ENCODE data around the gene SUMO3. TPM values are rescaled to one million over a fixed set of nuclear protein-coding genes. Genes with fewer than 3 reads are reported as not detected.

The SUMO3 gene
- polyA plus RNA-seq, 1 of the 3 experiments (the other 2 are of a cell fraction): 125 TPM

DNA sequence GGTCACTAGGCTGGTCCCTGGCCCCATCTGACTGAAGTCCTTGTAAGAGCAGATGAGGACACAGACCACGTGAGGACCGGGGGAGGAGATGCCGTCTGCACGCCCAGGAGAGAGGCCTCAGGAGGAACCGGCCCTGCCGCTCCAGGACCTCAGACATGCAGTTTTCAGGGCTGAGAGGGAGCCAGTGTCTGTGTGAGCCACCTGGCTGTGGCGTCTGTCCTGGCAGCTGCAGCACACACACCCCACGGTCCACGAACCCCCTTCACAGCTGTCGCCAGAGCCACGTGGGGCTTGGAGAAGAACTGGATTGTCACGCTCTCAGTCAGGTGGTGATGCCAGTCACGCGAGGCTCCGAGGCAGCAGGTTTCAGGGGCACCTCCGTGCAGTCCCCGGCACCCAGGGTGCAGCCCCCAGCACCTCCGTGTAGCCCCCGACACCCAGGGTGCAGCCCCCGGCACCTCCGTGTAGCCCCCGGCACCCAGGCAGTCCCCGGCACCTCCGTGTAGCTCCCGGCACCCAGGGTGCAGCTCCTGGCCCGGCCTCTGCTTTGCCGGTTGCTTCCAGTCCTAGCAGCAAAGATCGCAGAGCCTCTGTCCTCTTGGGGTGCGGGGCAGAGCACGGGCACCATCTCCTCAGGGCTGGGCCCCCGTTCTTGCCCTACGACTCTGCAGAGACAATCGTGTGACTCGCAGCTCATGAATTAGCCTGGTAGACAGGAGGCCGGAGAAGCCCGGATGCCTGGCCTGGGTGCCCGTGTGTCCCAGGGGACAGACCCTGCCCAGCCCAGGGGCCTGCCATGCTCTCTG is 19.0 kb upstream of the SUMO3 start:
- CTCF ChIA-PET: interaction anchor here (0.6 kb wide), 1 partner anchor 1326 kb away, joined by 3 read pairs; no protein-coding TSS in a partner anchor
- POLR2A ChIA-PET: no interaction called here
- no peaks in the 10 kb centered on the region for H3K9me2 ChIP-seq

DNA sequence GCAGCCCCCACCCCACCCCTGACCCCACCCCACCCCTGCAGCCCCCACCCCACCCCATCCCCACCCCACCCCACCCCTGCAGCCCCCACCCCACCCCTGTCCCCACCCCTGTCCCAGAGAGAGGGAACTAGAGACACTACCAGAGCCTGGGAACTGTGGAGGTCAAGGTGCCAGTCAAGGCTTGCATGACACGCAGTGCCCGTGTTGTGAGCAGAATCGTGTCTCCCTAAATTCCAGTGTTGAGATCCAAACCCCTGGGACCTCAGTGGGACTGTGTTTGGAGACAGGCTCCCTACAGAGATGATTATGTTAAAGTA is 18.4 kb upstream of the SUMO3 start:
- Histone ChIP-seq H3K9ac (no peak overlapping the region), H3K27ac (ENCODE audit: low read depth in 2 of 2, low read length in 1 of 2) (no peak overlapping the region), H3K36me3 (replicated peaks in 1 of 2; ENCODE audit: control insufficient read depth in 1 of 2, insufficient read depth in 2 of 2, low read length in 1 of 2) (no peaks in the 10 kb centered on the region), H3K4me2 (no peak overlapping the region), H3K27me3 (ENCODE audit: insufficient read depth) (no peaks in the 10 kb centered on the region), H3K9me3 (no peaks in the 10 kb centered on the region), H4K20me1 (ENCODE audit: insufficient read depth) (no peaks in the 10 kb centered on the region), H3K9me2 (no peaks in the 10 kb centered on the region), H3K4me1 (ENCODE audit: control insufficient read depth in 1 of 2, insufficient read depth in 2 of 2, low read depth in 1 of 2, low read length in 1 of 2) (no peaks in the 10 kb centered on the region; a peak in 1 of 4 replicates), H3K79me2 (ENCODE audit: insufficient read depth) (no peaks in the 10 kb centered on the region), H3K4me3 (ENCODE audit: low read depth in 2 of 2, low read length in 1 of 2) (no peak overlapping the region), H2AFZ (ENCODE audit: low read depth) (no peak overlapping the region), H3F3A (replicated peaks; ENCODE audit: insufficient read depth) (no peaks in the 10 kb centered on the region)
- whole genome bisulfite sequencing (ENCODE audit: low lambda C conversion rate): 33% methylated on average over 3 of the region's 3 CpGs
- CTCF ChIA-PET: no interaction called here
- DNase-seq: no peak
- TF ChIP-seq FOXM1 (IDR thresholded peaks at IDR 0.05; ENCODE audit: low read depth): no peak
- TF ChIP-seq RCOR1 (IDR thresholded peaks at IDR 0.05; ENCODE audit: low read length): no peak
- TF ChIP-seq, protein P1, sequence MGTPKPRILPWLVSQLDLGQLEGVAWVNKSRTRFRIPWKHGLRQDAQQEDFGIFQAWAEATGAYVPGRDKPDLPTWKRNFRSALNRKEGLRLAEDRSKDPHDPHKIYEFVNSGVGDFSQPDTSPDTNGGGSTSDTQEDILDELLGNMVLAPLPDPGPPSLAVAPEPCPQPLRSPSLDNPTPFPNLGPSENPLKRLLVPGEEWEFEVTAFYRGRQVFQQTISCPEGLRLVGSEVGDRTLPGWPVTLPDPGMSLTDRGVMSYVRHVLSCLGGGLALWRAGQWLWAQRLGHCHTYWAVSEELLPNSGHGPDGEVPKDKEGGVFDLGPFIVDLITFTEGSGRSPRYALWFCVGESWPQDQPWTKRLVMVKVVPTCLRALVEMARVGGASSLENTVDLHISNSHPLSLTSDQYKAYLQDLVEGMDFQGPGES (IDR thresholded peaks at IDR 0.05; ENCODE audit: low read depth, low read length): no peak
- TF ChIP-seq CHD2 (IDR thresholded peaks at IDR 0.05; ENCODE audit: low read length, partially characterized antibody): no peak
- no peak for TF ChIP-seq FOXJ3 (CRISPR knock-in tag; IDR thresholded peaks at IDR 0.05)
- POLR2A ChIA-PET: no interaction called here

More for the DNA sequence above, 19.0 kb upstream of the SUMO3 start:
- 76% methylated on average over 8 of the region's 37 CpGs for WGBS (ENCODE audit: low lambda C conversion rate)
- no peaks in the 10 kb centered on the region for H3K9me3 ChIP-seq
- DNase-seq: no peak
- H3F3A ChIP-seq (replicated peaks; ENCODE audit: insufficient read depth): no peaks in the 10 kb centered on the region
- no peak overlapping the region for H3K4me3 ChIP-seq (ENCODE audit: low read depth in 2 of 2, low read length in 1 of 2)
- no peaks in the 10 kb centered on the region for H3K27me3 ChIP-seq (ENCODE audit: insufficient read depth)
- H2AFZ ChIP-seq (ENCODE audit: low read depth): no peak overlapping the region
- no peak overlapping the region for H3K4me2 ChIP-seq
- no peaks in the 10 kb centered on the region for H4K20me1 ChIP-seq (ENCODE audit: insufficient read depth)
- H3K27ac ChIP-seq (ENCODE audit: low read depth in 2 of 2, low read length in 1 of 2): no peak overlapping the region
- H3K9ac ChIP-seq: no peak overlapping the region
- no peaks in the 10 kb centered on the region; a peak in 1 of 4 replicates for H3K4me1 ChIP-seq (ENCODE audit: control insufficient read depth in 1 of 2, insufficient read depth in 2 of 2, low read depth in 1 of 2, low read length in 1 of 2)
- no peaks in the 10 kb centered on the region for H3K36me3 ChIP-seq (replicated peaks in 1 of 2; ENCODE audit: control insufficient read depth in 1 of 2, insufficient read depth in 2 of 2, low read length in 1 of 2)
- no peaks in the 10 kb centered on the region for H3K79me2 ChIP-seq (ENCODE audit: insufficient read depth)
- TF ChIP-seq, protein P2, sequence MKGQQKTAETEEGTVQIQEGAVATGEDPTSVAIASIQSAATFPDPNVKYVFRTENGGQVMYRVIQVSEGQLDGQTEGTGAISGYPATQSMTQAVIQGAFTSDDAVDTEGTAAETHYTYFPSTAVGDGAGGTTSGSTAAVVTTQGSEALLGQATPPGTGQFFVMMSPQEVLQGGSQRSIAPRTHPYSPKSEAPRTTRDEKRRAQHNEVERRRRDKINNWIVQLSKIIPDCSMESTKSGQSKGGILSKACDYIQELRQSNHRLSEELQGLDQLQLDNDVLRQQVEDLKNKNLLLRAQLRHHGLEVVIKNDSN (IDR thresholded peaks at IDR 0.05; ENCODE audit: borderline replicate concordance, low read depth): no peak
- TF ChIP-seq FOXM1 (IDR thresholded peaks at IDR 0.05; ENCODE audit: low read depth) (no peak), EP300 (IDR thresholded peaks at IDR 0.05; ENCODE audit: borderline replicate concordance in 1 of 2, low read depth in 1 of 2, low read length in 1 of 2) (no peak)

- CTCF ChIA-PET: no interaction called here
Observed at GRCh38 chr21:44835647-44835973, 17.7 kb upstream of the SUMO3 start.

More at GRCh38 chr21:44835647-44835973, 17.7 kb upstream of the SUMO3 start:
- H3K27ac ChIP-seq (ENCODE audit: low read depth in 2 of 2, low read length in 1 of 2): no peak overlapping the region
- no peaks in the 10 kb centered on the region; a peak in 1 of 4 replicates for H3K4me1 ChIP-seq (ENCODE audit: control insufficient read depth in 1 of 2, insufficient read depth in 2 of 2, low read depth in 1 of 2, low read length in 1 of 2)
- no peaks in the 10 kb centered on the region for H3K9me3 ChIP-seq
- no peak overlapping the region for H3K4me2 ChIP-seq
- DNase-seq: no peak
- no peaks in the 10 kb centered on the region for H3K9me2 ChIP-seq
- H3K36me3 ChIP-seq (replicated peaks in 1 of 2; ENCODE audit: control insufficient read depth in 1 of 2, insufficient read depth in 2 of 2, low read length in 1 of 2): no peaks in the 10 kb centered on the region
- H3K27me3 ChIP-seq (ENCODE audit: insufficient read depth): no peaks in the 10 kb centered on the region
- POLR2A ChIA-PET: no interaction called here
- no peak overlapping the region for H3K4me3 ChIP-seq (ENCODE audit: low read depth in 2 of 2, low read length in 1 of 2)
- WGBS (ENCODE audit: low lambda C conversion rate): 92% methylated on average over 2 of the region's 8 CpGs
- H4K20me1 ChIP-seq (ENCODE audit: insufficient read depth): no peaks in the 10 kb centered on the region
- H3K9ac ChIP-seq: no peak overlapping the region
- H3F3A ChIP-seq (replicated peaks; ENCODE audit: insufficient read depth): no peaks in the 10 kb centered on the region
- no peak for TF ChIP-seq TAF1 (IDR thresholded peaks at IDR 0.05; ENCODE audit: borderline replicate concordance, low read depth, low read length)
- TF ChIP-seq, protein P3, sequence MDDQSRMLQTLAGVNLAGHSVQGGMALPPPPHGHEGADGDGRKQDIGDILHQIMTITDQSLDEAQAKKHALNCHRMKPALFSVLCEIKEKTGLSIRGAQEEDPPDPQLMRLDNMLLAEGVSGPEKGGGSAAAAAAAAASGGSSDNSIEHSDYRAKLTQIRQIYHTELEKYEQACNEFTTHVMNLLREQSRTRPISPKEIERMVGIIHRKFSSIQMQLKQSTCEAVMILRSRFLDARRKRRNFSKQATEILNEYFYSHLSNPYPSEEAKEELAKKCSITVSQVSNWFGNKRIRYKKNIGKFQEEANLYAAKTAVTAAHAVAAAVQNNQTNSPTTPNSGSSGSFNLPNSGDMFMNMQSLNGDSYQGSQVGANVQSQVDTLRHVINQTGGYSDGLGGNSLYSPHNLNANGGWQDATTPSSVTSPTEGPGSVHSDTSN (IDR thresholded peaks at IDR 0.05): no peak
- no peak for TF ChIP-seq RAD21 (IDR thresholded peaks at IDR 0.05; ENCODE audit: low read length)
- TF ChIP-seq, protein P2 (IDR thresholded peaks at IDR 0.05; ENCODE audit: borderline replicate concordance, low read depth): no peak
- no peak for TF ChIP-seq SIN3A (IDR thresholded peaks at IDR 0.05; ENCODE audit: borderline replicate concordance, low read depth, low read length)
- TF ChIP-seq RCOR1 (IDR thresholded peaks at IDR 0.05; ENCODE audit: low read length): no peak
- TF ChIP-seq NFIC (IDR thresholded peaks at IDR 0.05; ENCODE audit: borderline replicate concordance): no peak
- no peak for TF ChIP-seq SMC3 (IDR thresholded peaks at IDR 0.05; ENCODE audit: low read depth, low read length)
- TF ChIP-seq, protein P4, sequence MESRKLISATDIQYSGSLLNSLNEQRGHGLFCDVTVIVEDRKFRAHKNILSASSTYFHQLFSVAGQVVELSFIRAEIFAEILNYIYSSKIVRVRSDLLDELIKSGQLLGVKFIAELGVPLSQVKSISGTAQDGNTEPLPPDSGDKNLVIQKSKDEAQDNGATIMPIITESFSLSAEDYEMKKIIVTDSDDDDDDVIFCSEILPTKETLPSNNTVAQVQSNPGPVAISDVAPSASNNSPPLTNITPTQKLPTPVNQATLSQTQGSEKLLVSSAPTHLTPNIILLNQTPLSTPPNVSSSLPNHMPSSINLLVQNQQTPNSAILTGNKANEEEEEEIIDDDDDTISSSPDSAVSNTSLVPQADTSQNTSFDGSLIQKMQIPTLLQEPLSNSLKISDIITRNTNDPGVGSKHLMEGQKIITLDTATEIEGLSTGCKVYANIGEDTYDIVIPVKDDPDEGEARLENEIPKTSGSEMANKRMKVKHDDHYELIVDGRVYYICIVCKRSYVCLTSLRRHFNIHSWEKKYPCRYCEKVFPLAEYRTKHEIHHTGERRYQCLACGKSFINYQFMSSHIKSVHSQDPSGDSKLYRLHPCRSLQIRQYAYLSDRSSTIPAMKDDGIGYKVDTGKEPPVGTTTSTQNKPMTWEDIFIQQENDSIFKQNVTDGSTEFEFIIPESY (IDR thresholded peaks at IDR 0.05; ENCODE audit: borderline replicate concordance, low read depth): no peak
- TF ChIP-seq CHD2 (IDR thresholded peaks at IDR 0.05; ENCODE audit: low read length, partially characterized antibody): no peak
- TF ChIP-seq FOSL2 (IDR thresholded peaks at IDR 0.05; ENCODE audit: borderline replicate concordance, low read depth): no peak
- no peak overlapping the region for H2AFZ ChIP-seq (ENCODE audit: low read depth)
- H3K79me2 ChIP-seq (ENCODE audit: insufficient read depth): no peaks in the 10 kb centered on the region

Measured in SK-N-SH (cell line).